B cell (primary cell): ENCODE measurements around the gene DYRK1A.

Experiments used
- CTCF ChIP-seq: fragments of 200-600 bp; IDR thresholded peaks from one replicate; pipeline ENCODE4 v1.8.0; 2022; ENCODE audit warnings: antibody characterized with exemption, mild to moderate bottlenecking
- EZH2 ChIP-seq: IDR thresholded peaks from 2 replicates; pipeline ENCODE4 v1.6.1; 2012; ENCODE audit warnings: borderline replicate concordance, low read depth, mild to moderate bottlenecking, moderate library complexity, low read length; ENCODE audit not compliant: insufficient read depth, poor library complexity, severe bottlenecking

GRCh38 chr21:37319551-37319950, 47.0 kb upstream of the DYRK1A start:
- TF ChIP-seq CTCF (no peak), EZH2 (no peak)
